Stimulated activated CD8-positive, alpha-beta memory T cell treated with anti-CD3 and anti-CD28 coated beads, Interleukin-12 subunit alpha, Interleukin-12 subunit beta, amount 100 ng/mL, for 24 hours (primary cell): ENCODE measurements around the gene GJB6.

Experiments used
- DNase-seq: peaks from one replicate; pipeline ENCODE4 v3.0.0-alpha.2; 2020; ENCODE audit errors: extremely low read depth

GJB6 gene

GRCh38 chr13:20227288-20227687 lies 4.8 kb downstream of the GJB6 start:
- no peak for DNase-seq

- no peak for DNase-seq
Observed at GRCh38 chr13:20222553-20222952, 9.6 kb downstream of the GJB6 start.

- no peak for DNase-seq
Observed at GRCh38 chr13:20221772-20222171, 10.3 kb downstream of the GJB6 start.

GRCh38 chr13:20219577-20219976 lies 12.5 kb downstream of the GJB6 start:
- DNase-seq = no peak

GRCh38 chr13:20217168-20217567 lies 15.0 kb downstream of the GJB6 start:
- DNase-seq = no peak

GRCh38 chr13:20209948-20210347 lies 22.2 kb downstream of the GJB6 start:
- no peak for DNase-seq

GRCh38 chr13:20206698-20207235 lies 25.4 kb downstream of the GJB6 start:
- DNase-seq = no peak

- DNase-seq = no peak
Observed at GRCh38 chr13:20206065-20206697, 25.9 kb downstream of the GJB6 start.

GRCh38 chr13:20198781-20199180 lies 33.3 kb downstream of the GJB6 start:
- DNase-seq = no peak

- DNase-seq = no peak
Observed at GRCh38 chr13:20197361-20197834, 34.7 kb downstream of the GJB6 start.

- DNase-seq = no peak
Observed at GRCh38 chr13:20195801-20196200, 36.3 kb downstream of the GJB6 start.

GRCh38 chr13:20193907-20194631 lies 38.0 kb downstream of the GJB6 start:
- DNase-seq = no peak

- DNase-seq = no peak
Observed at GRCh38 chr13:20193162-20193906, 38.8 kb downstream of the GJB6 start.

- no peak for DNase-seq
Observed at GRCh38 chr13:20192836-20193161, 39.3 kb downstream of the GJB6 start, which contains the start of gene GJB2. Gene GJB2, minus strand, starts transcription at chr13:20192938. Its CDS starts 3,357 bp downstream, at chr13:20189581.

- no peak for DNase-seq
Observed at GRCh38 chr13:20192158-20192835, 39.8 kb downstream of the GJB6 start.

- DNase-seq = no peak
Observed at GRCh38 chr13:20191311-20192157, 40.6 kb downstream of the GJB6 start.

- no peak for DNase-seq
Observed at GRCh38 chr13:20190481-20191310, 41.4 kb downstream of the GJB6 start.

- DNase-seq = no peak
Observed at GRCh38 chr13:20190076-20190475, 42.0 kb downstream of the GJB6 start.

GRCh38 chr13:20188667-20189553 lies 43.2 kb downstream of the GJB6 start:
- no peak for DNase-seq
